SK-N-SH treated with all-trans-retinoic acid at 6 μM for 48 hours (cell line): ENCODE results near the gene FHIT.

Experiments used
- ATAC-seq: fragments of 200-7000 bp; cut with Tn5 transposase; 3 replicates; pipeline ENCODE4 v1.9.1; 2020; ENCODE audit warnings: mild to moderate bottlenecking, moderate library complexity
- ARNTL ChIP-seq: fragments of 450-650 bp; formaldehyde crosslinking; IDR thresholded peaks from 2 replicates; pipeline ENCODE4 v1.5.0; 2020; ENCODE audit warnings: low read depth, mild to moderate bottlenecking, moderate library complexity, borderline replicate concordance
- BACH2 ChIP-seq: fragments of 250-450 bp; sonication (Bioruptor Pico); IDR thresholded peaks from 2 replicates; pipeline ENCODE4 v1.9.0; 2021; ENCODE audit warnings: mild to moderate bottlenecking, borderline replicate concordance
- GLIS3 ChIP-seq: fragments of 250-450 bp; sonication (Bioruptor Pico); IDR thresholded peaks from 2 replicates; pipeline ENCODE4 v1.5.0; 2020; ENCODE audit warnings: mild to moderate bottlenecking, moderate library complexity
- ISL1 ChIP-seq: fragments of 250-450 bp; sonication (Bioruptor Pico); IDR thresholded peaks from 2 replicates; pipeline ENCODE4 v2.1.2; 2022; ENCODE audit warnings: mild to moderate bottlenecking, moderate library complexity
- OSR1 ChIP-seq: fragments of 250-450 bp; sonication (Bioruptor Pico); IDR thresholded peaks from 2 replicates; pipeline ENCODE4 v1.8.0; 2022; ENCODE audit warnings: moderate library complexity, mild to moderate bottlenecking, inconsistent platforms
- PPARA ChIP-seq: fragments of 250-450 bp; sonication (Bioruptor Pico); IDR thresholded peaks from 2 replicates; pipeline ENCODE4 v1.5.0; 2020; ENCODE audit warnings: mild to moderate bottlenecking, borderline replicate concordance
- RARB ChIP-seq: fragments of 250-450 bp; sonication (Bioruptor Pico); IDR thresholded peaks from 2 replicates; pipeline ENCODE4 v1.8.0; 2021; ENCODE audit warnings: mild to moderate bottlenecking, moderate library complexity
- SNAI2 ChIP-seq: fragments of 250-450 bp; sonication (Bioruptor Pico); IDR thresholded peaks from 2 replicates; pipeline ENCODE4 v1.5.0; 2020; ENCODE audit warnings: mild to moderate bottlenecking, moderate library complexity
- TCF4 ChIP-seq: fragments of 250-450 bp; sonication (Bioruptor Pico); IDR thresholded peaks from 2 replicates; pipeline ENCODE4 v1.8.0; 2021; ENCODE audit warnings: mild to moderate bottlenecking, moderate library complexity, borderline replicate concordance
- TOX ChIP-seq: fragments of 250-450 bp; sonication (Bioruptor Pico); IDR thresholded peaks from 2 replicates; pipeline ENCODE4 v1.8.0; 2021; ENCODE audit warnings: mild to moderate bottlenecking, moderate library complexity, borderline replicate concordance
- ZFP3 ChIP-seq: fragments of 250-450 bp; sonication (Bioruptor Pico); IDR thresholded peaks from 2 replicates; pipeline ENCODE4 v1.5.0; 2020; ENCODE audit warnings: mild to moderate bottlenecking, moderate library complexity
- ZFP30 ChIP-seq: fragments of 450-650 bp; formaldehyde crosslinking; IDR thresholded peaks from 2 replicates; pipeline ENCODE4 v1.5.0; 2022; ENCODE audit warnings: mild to moderate bottlenecking, moderate library complexity
- ZNF565 ChIP-seq: fragments of 450-650 bp; formaldehyde crosslinking; conservative IDR thresholded peaks from 2 replicates; pipeline ENCODE4 v1.5.0; 2020; ENCODE audit warnings: low read depth, mild to moderate bottlenecking, moderate library complexity
- ZNF70 ChIP-seq: fragments of 450-650 bp; formaldehyde crosslinking; IDR thresholded peaks from 2 replicates; pipeline ENCODE4 v1.5.0; 2020; ENCODE audit warnings: mild to moderate bottlenecking, moderate library complexity
- ZNF8 ChIP-seq: fragments of 450-650 bp; formaldehyde crosslinking; IDR thresholded peaks from 2 replicates; pipeline ENCODE4 v1.5.0; 2020; ENCODE audit warnings: mild to moderate bottlenecking, moderate library complexity
- TF ChIP-seq, protein P1 (sequence below): fragments of 250-450 bp; sonication (Bioruptor Pico); IDR thresholded peaks from 2 replicates; pipeline ENCODE4 v1.5.0; 2020; ENCODE audit warnings: mild to moderate bottlenecking, moderate library complexity
- TF ChIP-seq, protein P2 (sequence below): fragments of 250-450 bp; sonication (Bioruptor Pico); IDR thresholded peaks from 2 replicates; pipeline ENCODE4 v1.5.1; 2021; ENCODE audit warnings: mild to moderate bottlenecking, moderate library complexity
- TF ChIP-seq, protein P3 (sequence below): fragments of 250-450 bp; sonication (Bioruptor Pico); IDR thresholded peaks from 2 replicates; pipeline ENCODE4 v1.5.1; 2020; ENCODE audit warnings: low read depth, mild to moderate bottlenecking, moderate library complexity
- TF ChIP-seq, protein P4 (sequence below): fragments of 250-450 bp; sonication (Bioruptor Pico); IDR thresholded peaks from 2 replicates; pipeline ENCODE4 v1.8.0; 2020; ENCODE audit warnings: mild to moderate bottlenecking, moderate library complexity, borderline replicate concordance
- TF ChIP-seq, protein P5 (sequence below): fragments of 250-450 bp; sonication (Bioruptor Pico); IDR thresholded peaks from 2 replicates; pipeline ENCODE4 v1.8.0; 2021; ENCODE audit warnings: low read depth, mild to moderate bottlenecking, moderate library complexity, borderline replicate concordance

The FHIT gene

DNA sequence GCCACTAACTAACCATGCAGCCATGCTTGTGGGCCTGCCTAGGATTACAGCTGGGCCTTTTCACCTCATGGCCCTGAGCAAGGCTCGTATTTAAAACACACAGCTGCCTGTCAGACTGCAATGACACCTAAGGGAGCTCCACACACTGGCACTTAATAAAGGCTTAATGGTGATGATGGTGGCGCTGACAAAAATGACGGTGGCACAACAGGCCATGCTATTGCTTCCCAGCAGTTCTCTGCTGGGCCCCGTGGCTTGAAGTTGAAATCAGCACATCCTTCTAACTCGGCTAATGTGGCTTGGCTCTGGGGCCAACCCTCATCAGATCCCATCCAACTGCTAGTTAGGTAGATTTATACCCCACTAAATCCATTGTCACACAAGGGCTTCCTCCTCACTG is 112.9 kb downstream of the FHIT start (continued):
- no peak for TF ChIP-seq TCF4 (CRISPR knock-in tag)
- no peak for TF ChIP-seq ISL1 (CRISPR knock-in tag)
- TF ChIP-seq BACH2 (CRISPR knock-in tag), result no peak

DNA sequence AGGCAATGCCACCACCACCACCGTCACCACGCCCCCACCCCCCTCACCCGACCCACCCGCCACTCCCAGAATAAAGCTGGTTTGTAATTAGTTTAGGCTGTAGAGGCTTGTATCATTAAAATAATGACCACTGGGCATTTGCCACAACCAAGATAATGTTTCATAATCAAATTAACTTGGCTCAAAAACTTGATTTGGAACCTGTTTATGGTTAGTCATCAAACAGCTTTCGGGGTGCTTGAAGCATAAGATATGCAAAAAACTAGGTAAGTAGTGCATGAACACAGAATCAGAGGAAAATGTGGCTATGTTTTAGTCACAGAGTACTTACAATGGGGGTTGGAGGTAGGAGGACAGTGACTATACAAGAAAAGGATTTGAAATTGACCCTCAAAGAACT is 115.1 kb downstream of the FHIT start:
- TF ChIP-seq ZNF8 (CRISPR knock-in tag) (no peak), GLIS3 (CRISPR knock-in tag) (no peak), RARB (CRISPR knock-in tag) (no peak), ISL1 (CRISPR knock-in tag) (no peak), ZNF70 (CRISPR knock-in tag) (no peak), TCF4 (CRISPR knock-in tag) (no peak), ARNTL (CRISPR knock-in tag) (no peak), SNAI2 (no peak), ZNF565 (CRISPR knock-in tag) (no peak), PPARA (no peak), ZFP30 (no peak), TOX (CRISPR knock-in tag) (no peak)
- TF ChIP-seq, protein P1, sequence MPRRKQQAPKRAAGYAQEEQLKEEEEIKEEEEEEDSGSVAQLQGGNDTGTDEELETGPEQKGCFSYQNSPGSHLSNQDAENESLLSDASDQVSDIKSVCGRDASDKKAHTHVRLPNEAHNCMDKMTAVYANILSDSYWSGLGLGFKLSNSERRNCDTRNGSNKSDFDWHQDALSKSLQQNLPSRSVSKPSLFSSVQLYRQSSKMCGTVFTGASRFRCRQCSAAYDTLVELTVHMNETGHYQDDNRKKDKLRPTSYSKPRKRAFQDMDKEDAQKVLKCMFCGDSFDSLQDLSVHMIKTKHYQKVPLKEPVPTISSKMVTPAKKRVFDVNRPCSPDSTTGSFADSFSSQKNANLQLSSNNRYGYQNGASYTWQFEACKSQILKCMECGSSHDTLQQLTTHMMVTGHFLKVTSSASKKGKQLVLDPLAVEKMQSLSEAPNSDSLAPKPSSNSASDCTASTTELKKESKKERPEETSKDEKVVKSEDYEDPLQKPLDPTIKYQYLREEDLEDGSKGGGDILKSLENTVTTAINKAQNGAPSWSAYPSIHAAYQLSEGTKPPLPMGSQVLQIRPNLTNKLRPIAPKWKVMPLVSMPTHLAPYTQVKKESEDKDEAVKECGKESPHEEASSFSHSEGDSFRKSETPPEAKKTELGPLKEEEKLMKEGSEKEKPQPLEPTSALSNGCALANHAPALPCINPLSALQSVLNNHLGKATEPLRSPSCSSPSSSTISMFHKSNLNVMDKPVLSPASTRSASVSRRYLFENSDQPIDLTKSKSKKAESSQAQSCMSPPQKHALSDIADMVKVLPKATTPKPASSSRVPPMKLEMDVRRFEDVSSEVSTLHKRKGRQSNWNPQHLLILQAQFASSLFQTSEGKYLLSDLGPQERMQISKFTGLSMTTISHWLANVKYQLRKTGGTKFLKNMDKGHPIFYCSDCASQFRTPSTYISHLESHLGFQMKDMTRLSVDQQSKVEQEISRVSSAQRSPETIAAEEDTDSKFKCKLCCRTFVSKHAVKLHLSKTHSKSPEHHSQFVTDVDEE, result no peak
- TF ChIP-seq, protein P2, sequence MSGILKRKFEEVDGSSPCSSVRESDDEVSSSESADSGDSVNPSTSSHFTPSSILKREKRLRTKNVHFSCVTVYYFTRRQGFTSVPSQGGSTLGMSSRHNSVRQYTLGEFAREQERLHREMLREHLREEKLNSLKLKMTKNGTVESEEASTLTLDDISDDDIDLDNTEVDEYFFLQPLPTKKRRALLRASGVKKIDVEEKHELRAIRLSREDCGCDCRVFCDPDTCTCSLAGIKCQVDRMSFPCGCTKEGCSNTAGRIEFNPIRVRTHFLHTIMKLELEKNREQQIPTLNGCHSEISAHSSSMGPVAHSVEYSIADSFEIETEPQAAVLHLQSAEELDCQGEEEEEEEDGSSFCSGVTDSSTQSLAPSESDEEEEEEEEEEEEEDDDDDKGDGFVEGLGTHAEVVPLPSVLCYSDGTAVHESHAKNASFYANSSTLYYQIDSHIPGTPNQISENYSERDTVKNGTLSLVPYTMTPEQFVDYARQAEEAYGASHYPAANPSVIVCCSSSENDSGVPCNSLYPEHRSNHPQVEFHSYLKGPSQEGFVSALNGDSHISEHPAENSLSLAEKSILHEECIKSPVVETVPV, result no peak
- TF ChIP-seq, protein P3, sequence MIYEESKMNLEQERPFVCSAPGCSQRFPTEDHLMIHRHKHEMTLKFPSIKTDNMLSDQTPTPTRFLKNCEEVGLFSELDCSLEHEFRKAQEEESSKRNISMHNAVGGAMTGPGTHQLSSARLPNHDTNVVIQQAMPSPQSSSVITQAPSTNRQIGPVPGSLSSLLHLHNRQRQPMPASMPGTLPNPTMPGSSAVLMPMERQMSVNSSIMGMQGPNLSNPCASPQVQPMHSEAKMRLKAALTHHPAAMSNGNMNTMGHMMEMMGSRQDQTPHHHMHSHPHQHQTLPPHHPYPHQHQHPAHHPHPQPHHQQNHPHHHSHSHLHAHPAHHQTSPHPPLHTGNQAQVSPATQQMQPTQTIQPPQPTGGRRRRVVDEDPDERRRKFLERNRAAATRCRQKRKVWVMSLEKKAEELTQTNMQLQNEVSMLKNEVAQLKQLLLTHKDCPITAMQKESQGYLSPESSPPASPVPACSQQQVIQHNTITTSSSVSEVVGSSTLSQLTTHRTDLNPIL (CRISPR knock-in tag), result no peak
- TF ChIP-seq, protein P4, sequence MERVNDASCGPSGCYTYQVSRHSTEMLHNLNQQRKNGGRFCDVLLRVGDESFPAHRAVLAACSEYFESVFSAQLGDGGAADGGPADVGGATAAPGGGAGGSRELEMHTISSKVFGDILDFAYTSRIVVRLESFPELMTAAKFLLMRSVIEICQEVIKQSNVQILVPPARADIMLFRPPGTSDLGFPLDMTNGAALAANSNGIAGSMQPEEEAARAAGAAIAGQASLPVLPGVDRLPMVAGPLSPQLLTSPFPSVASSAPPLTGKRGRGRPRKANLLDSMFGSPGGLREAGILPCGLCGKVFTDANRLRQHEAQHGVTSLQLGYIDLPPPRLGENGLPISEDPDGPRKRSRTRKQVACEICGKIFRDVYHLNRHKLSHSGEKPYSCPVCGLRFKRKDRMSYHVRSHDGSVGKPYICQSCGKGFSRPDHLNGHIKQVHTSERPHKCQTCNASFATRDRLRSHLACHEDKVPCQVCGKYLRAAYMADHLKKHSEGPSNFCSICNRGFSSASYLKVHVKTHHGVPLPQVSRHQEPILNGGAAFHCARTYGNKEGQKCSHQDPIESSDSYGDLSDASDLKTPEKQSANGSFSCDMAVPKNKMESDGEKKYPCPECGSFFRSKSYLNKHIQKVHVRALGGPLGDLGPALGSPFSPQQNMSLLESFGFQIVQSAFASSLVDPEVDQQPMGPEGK, result no peak
- ATAC-seq, result no peak

DNA sequence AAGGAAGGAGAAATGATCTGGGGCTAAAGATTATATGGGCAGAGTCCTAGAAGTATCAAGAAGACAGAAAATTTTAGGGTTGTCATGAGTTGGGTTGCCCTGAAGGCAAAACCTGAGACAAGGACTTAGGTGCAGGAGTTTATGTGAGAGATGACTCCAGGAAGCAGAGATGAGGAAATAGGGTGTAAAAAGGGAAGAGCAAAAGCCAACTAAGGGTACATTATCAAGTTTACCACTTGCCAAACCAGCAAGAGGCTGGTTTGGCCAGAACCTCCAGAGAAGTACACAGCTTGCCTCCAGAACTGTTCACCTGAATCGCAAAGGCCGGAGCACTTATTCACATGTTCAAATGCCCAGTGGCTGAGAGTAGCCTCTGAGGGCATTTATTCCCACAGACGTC is 116.7 kb downstream of the FHIT start:
- TF ChIP-seq, protein P2, result no peak
- TF ChIP-seq, protein P4, result no peak
- no peak for ATAC-seq

DNA sequence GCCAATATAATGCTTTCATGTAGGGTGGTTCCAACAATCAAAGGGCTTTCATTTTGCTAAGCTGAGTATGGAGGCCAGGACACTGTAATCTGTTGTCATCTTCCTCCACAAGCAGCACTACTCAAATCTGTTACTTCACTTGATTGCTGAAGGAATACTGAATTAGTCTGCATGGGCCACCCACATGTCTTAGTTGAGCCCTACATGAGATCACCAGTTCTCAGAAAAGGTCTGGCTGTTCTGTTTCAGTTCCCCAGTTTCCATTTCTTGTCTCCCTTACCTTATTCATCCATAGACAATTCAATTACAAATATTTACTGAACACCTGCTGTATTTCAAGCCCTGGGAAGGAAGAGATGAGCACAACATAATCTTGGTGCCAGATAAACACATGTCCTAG is 119.2 kb downstream of the FHIT start:
- ATAC-seq, result no peak
- TF ChIP-seq TOX (CRISPR knock-in tag), result no peak
- no peak for TF ChIP-seq BACH2 (CRISPR knock-in tag)
- TF ChIP-seq ZNF565 (CRISPR knock-in tag), result no peak
- TF ChIP-seq ZFP3 (CRISPR knock-in tag), result no peak
- no peak for TF ChIP-seq SNAI2
- no peak for TF ChIP-seq ISL1 (CRISPR knock-in tag)
- TF ChIP-seq, protein P1, result no peak
- no peak for TF ChIP-seq OSR1 (CRISPR knock-in tag)
- no peak for TF ChIP-seq GLIS3 (CRISPR knock-in tag)
- TF ChIP-seq, protein P5, sequence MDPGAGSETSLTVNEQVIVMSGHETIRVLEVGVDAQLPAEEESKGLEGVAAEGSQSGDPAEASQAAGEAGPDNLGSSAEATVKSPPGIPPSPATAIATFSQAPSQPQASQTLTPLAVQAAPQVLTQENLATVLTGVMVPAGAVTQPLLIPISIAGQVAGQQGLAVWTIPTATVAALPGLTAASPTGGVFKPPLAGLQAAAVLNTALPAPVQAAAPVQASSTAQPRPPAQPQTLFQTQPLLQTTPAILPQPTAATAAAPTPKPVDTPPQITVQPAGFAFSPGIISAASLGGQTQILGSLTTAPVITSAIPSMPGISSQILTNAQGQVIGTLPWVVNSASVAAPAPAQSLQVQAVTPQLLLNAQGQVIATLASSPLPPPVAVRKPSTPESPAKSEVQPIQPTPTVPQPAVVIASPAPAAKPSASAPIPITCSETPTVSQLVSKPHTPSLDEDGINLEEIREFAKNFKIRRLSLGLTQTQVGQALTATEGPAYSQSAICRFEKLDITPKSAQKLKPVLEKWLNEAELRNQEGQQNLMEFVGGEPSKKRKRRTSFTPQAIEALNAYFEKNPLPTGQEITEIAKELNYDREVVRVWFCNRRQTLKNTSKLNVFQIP, result no peak
